ENCODE measurements around the gene LYPLA2. TPM values are rescaled to one million over a fixed set of nuclear protein-coding genes. Genes with fewer than 3 reads are reported as not detected.

Gene LYPLA2
- total and polyA plus RNA-seq, 4 donors: 30.9 to 83.1 (median 66.9) TPM

DNA sequence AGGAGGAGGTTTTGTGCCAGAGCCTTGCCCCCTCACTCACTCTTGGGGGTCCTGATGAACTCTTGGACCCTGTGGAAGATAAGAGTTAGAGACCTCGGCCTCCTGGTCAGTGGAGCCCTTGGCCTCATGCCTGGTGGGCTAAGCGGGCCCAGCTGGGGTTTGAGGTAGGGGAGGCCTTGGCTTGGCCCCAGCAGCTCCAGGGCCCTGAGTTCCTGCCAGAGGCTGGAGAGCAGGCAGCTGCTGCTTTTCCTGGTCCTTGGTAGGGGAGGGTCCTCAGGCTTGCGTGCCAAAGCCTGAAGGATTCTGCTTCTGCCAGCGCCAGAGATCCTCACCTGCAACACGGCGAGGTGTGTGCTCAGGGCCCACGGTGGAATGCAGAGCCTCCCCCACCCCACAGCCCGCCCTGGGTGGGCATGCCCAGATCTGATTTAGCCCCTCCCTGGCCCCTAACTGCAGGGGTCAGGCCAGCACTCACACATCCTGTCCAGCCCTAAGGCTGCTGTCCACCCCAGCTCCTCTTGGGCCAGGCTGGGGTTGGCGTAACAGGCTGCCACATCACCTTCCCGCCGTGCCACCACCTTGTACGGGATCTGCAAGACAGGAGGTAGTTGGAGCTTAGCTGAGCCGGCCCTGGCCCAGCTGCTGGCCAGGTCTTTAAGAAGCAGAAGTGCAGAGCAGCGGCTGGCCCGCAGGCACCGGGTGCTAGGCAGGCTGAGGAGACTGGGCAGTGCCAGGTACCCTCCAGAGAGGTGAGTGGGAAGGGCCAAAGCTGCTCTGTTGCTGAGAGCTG, 4.9 kb downstream of the LYPLA2 start:
- Histone ChIP-seq H3K4me3 (no peak overlapping the region), H3K36me3 (ENCODE audit: control insufficient read depth in 4 of 4, insufficient read depth in 4 of 4, low read length in 4 of 4) (peaks cover 0 to 44% (median 4%) of the 10 kb centered on the region in 4 donors), H3K4me1 (ENCODE audit: control insufficient read depth in 5 of 5, insufficient read depth in 5 of 5, low read length in 5 of 5) (peaks cover 4 to 41% (median 12%) of the 10 kb centered on the region in 5 donors), H3K9ac (ENCODE audit: insufficient read depth in 1 of 2, low read length in 2 of 2) (no peak overlapping the region), H3K27me3 (ENCODE audit: control insufficient read depth in 3 of 3, insufficient read depth in 3 of 3, low read length in 2 of 3) (no peaks in the 10 kb centered on the region), H3K9me3 (ENCODE audit: control insufficient read depth in 4 of 4, insufficient read depth in 3 of 4, low read length in 3 of 4) (peaks cover 0 to 1% (median 0%) of the 10 kb centered on the region in 4 donors), H3K27ac (ENCODE audit: low read depth in 1 of 2, low read length in 1 of 2) (no peak overlapping the region)
- ATAC-seq (ENCODE audit: insufficient read depth, low FRiP score): no peak
- TF ChIP-seq, protein P1, sequence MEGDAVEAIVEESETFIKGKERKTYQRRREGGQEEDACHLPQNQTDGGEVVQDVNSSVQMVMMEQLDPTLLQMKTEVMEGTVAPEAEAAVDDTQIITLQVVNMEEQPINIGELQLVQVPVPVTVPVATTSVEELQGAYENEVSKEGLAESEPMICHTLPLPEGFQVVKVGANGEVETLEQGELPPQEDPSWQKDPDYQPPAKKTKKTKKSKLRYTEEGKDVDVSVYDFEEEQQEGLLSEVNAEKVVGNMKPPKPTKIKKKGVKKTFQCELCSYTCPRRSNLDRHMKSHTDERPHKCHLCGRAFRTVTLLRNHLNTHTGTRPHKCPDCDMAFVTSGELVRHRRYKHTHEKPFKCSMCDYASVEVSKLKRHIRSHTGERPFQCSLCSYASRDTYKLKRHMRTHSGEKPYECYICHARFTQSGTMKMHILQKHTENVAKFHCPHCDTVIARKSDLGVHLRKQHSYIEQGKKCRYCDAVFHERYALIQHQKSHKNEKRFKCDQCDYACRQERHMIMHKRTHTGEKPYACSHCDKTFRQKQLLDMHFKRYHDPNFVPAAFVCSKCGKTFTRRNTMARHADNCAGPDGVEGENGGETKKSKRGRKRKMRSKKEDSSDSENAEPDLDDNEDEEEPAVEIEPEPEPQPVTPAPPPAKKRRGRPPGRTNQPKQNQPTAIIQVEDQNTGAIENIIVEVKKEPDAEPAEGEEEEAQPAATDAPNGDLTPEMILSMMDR (IDR thresholded peaks at IDR 0.05; ENCODE audit: control extremely low read depth, extremely low read depth): no peak
- 74 to 87% methylated on average over 16 of the region's 16 CpGs for WGBS, 2 donors
- DNase-seq: peak in 2 of 3 donors; percentile 38 to 40

GRCh38 chr1:23796466-23797271, 5.7 kb downstream of the LYPLA2 start:
- no peaks in the 10 kb centered on the region for H3K27me3 ChIP-seq (ENCODE audit: control insufficient read depth in 3 of 3, insufficient read depth in 3 of 3, low read length in 2 of 3)
- peak overlapping the region in 1 of 2 donors; percentile 5 for H3K27ac ChIP-seq (ENCODE audit: low read depth in 1 of 2, low read length in 1 of 2)
- DNase-seq (no peak), ATAC-seq (ENCODE audit: insufficient read depth, low FRiP score) (no peak)
- H3K4me1 ChIP-seq (ENCODE audit: control insufficient read depth in 5 of 5, insufficient read depth in 5 of 5, low read length in 5 of 5): peaks cover 4 to 46% (median 17%) of the 10 kb centered on the region in 5 donors
- peaks cover 0 to 44% (median 4%) of the 10 kb centered on the region in 4 donors for H3K36me3 ChIP-seq (ENCODE audit: control insufficient read depth in 4 of 4, insufficient read depth in 4 of 4, low read length in 4 of 4)
- H3K4me3 ChIP-seq: no peak overlapping the region
- WGBS, 2 donors: 77% methylated on average over 17 of the region's 17 CpGs
- no peak overlapping the region for H3K9ac ChIP-seq (ENCODE audit: insufficient read depth in 1 of 2, low read length in 2 of 2)
- H3K9me3 ChIP-seq (ENCODE audit: control insufficient read depth in 4 of 4, insufficient read depth in 3 of 4, low read length in 3 of 4): peaks cover 0 to 1% (median 0%) of the 10 kb centered on the region in 4 donors
- TF ChIP-seq, protein P1 (IDR thresholded peaks at IDR 0.05; ENCODE audit: control extremely low read depth, extremely low read depth): no peak

DNA sequence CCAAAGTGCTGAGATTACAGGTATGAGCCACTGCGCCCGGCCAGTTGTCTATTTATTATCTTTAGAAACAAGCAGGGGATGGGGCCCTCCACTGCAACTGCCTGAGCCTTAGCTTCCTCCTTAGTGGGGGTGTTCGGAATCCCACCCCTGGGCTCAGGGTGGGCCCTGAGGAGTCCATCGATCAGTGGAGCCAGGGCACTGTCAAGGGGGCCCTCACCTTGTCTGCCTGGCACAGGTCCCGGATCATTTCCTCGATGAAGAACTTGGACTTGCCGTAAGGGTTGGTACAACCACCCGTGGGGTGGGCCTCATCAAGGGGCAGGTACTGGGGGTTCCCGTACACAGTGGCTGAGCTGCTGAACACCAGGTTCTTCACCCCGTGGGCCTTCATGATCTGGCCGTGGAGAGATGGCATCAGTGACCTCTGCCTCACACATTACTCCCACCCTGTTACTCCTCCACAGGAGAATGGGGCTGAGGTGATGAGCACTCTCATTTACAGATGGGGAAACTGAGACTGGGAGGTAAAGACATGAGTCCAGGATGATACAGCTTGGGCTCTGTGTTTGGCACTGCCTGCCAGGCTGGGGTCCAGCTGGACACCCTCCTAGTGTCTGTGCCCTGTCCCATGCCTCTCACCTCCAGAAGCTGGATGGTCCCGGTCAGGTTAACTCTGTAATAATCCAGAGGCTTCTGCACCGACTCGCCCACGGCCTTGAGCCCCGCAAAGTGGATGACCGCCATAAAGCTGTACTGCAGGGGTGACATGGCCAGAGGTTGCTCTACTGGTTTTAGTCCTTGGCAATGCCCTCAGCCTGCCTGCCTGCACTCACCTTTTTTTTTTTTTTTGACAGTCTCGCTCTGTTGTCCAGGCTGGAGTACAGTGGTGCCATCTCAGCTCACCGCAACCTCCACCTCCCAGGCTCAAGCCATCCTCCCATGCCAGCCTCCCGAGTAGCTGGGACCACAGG, 6.8 kb downstream of the LYPLA2 start:
- H3K4me3 ChIP-seq: no peak overlapping the region
- no peaks in the 10 kb centered on the region for H3K27me3 ChIP-seq (ENCODE audit: control insufficient read depth in 3 of 3, insufficient read depth in 3 of 3, low read length in 2 of 3)
- TF ChIP-seq, protein P1 (IDR thresholded peaks at IDR 0.05; ENCODE audit: control extremely low read depth, extremely low read depth): no peak
- peaks cover 0 to 43% (median 4%) of the 10 kb centered on the region in 4 donors for H3K36me3 ChIP-seq (ENCODE audit: control insufficient read depth in 4 of 4, insufficient read depth in 4 of 4, low read length in 4 of 4)
- DNase-seq (no peak), ATAC-seq (ENCODE audit: insufficient read depth, low FRiP score) (no peak)
- WGBS, 2 donors: 75 to 84% methylated on average over 20 of the region's 20 CpGs
- H3K9me3 ChIP-seq (ENCODE audit: control insufficient read depth in 4 of 4, insufficient read depth in 3 of 4, low read length in 3 of 4): peaks cover 0 to 1% (median 0%) of the 10 kb centered on the region in 4 donors
- H3K9ac ChIP-seq (ENCODE audit: insufficient read depth in 1 of 2, low read length in 2 of 2): no peak overlapping the region
- H3K27ac ChIP-seq (ENCODE audit: low read depth in 1 of 2, low read length in 1 of 2): peak overlapping the region in 1 of 2 donors; percentile 97
- peaks cover 0 to 41% (median 17%) of the 10 kb centered on the region in 5 donors for H3K4me1 ChIP-seq (ENCODE audit: control insufficient read depth in 5 of 5, insufficient read depth in 5 of 5, low read length in 5 of 5)
